GM21423 (cell line): ENCODE measurements around the gene ERC1.
"Not testable (repeated sequence)": the region's sequence is repeated elsewhere in the genome, so short reads cannot be mapped to it uniquely, and the experiment has no call there.

Experiments used
- ATAC-seq: cut with Tn5 transposase; IDR thresholded peaks from one replicate; pipeline ENCODE4 v1.9.1; 2021; ENCODE audit warnings: mild to moderate bottlenecking, moderate library complexity; ENCODE audit not compliant: unreplicated experiment

The ERC1 gene

GRCh38 chr12:981176-981828 is 9.7 kb upstream of the ERC1 start:
- no peak for ATAC-seq

- no peak for ATAC-seq
These were observed 9.1 kb upstream of the ERC1 start for GRCh38 chr12:981961-982360.

DNA sequence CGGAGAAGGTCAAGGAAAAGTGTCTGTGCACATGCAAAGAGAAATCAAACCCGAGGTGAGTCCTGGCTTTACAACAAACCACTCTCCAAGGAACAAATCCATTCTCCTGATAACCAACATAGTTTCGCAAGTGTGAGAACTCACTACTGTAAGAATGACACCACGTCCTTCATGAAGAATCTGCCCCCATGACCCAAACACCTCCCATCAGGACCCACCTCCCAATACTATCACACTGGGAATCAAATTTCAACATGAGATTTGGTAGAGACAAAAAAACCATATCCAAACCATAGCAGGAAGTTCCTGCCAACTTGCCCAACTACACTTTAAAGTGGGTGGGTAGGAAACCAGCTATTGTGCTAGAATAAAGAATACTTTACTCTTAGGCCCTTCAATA is 2.4 kb upstream of the ERC1 start:
- ATAC-seq, result no peak

DNA sequence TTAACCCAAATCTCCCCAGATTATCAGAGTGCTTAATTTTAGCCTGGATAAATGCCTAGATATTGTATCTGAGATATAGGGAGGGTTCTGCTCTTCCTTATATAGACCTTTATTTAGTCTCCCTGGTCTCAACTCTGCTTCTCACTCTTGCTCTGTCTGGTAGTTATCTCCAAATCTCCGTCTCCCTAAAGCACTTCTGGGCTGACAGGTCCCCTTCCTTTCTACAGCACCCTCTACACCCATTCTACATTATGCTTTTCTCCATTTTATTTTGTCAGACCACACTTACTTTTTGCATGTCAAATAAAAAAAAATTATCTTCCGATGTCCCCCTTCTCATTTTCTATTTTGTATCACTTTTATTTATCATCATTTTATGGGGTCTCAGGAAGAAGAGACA is 2.0 kb upstream of the ERC1 start:
- ATAC-seq, result no peak

GRCh38 chr12:989751-990660 is 1.0 kb upstream of the ERC1 start:
- peak; percentile 5 for ATAC-seq

DNA sequence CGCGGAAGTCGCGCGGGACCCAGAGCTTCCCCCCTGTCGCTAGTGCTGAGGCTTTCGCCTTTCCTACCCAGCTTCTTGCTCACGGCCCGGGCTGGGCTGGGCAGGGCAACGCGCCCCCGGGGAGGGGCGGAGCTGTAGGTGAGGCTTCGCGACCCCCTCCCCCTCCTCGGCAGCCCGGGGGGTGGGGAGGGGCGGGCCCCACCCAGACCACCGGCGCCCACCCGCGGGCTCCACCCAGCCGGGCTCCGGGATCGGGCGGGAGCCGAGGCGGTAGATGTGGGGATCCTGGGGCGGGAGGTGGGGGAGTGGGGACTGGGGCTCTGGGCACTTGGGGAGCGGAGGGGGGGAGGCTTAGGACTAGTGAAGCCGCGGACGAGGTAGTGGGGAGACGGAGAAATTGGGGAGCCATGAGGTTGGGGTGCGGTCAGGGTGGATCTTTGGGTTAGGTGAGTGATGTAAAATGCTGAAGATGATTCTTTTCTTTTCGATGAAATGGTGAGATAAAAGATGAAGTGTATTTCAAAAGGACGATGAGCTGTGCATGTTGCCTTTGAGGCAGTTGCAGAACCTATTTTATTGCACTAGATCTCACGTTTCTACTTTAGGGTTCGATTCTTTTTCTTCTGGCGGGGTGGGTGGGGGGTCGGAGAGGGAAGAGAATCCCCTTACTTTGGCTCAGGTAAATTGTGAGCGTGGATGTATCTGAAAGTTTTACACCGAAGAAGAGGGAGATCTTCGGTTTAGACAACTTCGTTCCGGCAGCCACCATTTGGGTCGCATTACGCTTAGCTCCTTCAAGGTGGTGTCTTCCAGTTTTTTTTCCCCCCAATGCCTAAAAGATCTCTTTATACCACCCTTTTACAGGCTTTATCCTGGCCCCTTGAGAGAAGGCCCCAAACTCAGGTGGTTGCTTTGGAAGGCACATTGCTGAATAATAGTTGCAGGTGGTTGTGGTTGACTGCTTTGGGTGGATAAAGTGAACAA is 619 bp downstream of the ERC1 start:
- ATAC-seq, result no peak

- ATAC-seq, result no peak
These were observed 1.6 kb downstream of the ERC1 start for GRCh38 chr12:992647-993046.

DNA sequence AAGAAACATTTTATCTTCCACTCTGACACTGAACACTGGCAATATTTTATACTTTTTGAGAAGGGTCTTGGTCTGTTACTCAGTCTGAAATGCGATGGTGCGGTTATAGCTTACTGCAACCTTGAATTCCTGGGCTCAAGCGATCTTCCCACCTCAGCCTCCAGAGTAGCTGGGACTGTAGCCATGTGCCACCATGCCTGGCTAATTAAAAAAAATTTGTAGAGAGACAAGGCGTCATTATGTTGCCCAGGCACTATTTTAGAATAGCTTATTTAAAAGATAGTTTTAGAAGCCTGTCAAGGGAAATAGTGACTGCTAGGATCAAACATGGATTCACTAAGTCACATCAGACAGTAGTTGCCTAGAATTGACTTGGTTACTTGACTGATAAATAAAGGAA is 5.9 kb downstream of the ERC1 start:
- no peak for ATAC-seq

GRCh38 chr12:997505-997904 is 6.5 kb downstream of the ERC1 start:
- ATAC-seq, result no peak

DNA sequence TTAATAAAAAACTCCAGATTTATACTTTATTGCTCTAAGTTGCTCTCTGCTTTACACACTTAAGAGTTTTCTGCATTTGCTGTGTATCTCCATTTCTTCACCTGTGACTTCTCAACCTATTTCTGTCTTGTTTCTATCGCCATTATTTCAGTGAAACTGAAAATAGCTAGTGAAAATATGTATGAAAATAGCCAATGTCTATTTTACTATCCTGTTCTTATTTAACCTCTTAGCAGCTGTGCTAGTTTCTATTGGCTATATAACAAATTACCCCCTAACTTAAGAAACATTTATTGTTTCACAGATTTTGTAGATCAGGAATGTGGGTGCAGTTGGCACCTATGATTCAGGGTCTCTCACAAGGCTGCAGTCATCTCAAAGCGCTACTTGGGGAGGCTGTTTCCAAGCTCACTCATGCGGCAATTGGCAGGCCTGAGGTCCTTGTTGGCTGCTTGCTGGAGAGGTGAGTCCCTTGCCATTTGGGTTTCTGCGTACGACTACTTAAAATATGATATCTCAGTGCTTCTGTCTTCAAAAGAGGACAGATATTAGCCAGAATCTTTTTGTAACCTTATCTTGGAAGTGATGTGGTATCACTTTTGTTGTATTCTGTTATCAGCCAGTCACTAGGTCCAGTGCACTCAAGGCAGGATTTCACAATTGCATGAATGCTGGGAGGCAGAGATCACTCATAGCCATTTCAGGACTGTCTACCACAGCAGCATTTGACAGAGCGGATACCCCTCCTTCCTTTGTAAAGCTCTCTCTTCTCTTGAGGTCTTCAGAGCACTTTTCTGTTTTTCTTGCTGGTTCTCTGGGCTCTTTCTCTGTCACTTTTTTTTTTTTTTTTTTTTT is 7.2 kb downstream of the ERC1 start:
- no peak for ATAC-seq

DNA sequence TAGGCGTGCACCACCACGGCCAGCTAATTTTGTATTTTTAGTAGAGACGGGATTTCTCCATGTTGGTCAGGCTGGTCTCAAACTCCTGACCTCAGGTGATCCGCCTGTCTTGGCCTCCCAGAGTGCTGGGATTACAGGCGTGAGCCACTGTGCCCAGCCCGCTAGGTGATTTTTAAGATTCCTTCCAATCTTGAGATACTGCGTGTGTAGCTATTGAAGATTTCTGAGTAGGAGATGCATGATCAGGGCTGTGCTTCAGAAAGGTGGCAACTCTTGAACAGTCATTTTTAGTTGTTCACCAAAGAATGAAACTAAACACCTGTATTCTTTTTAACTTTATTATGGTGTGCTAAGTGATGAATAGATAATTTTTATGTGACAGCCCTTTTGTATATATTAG is 8.7 kb downstream of the ERC1 start:
- not testable (repeated sequence) for ATAC-seq

GRCh38 chr12:1001507-1001906 is 10.5 kb downstream of the ERC1 start:
- no peak for ATAC-seq

DNA sequence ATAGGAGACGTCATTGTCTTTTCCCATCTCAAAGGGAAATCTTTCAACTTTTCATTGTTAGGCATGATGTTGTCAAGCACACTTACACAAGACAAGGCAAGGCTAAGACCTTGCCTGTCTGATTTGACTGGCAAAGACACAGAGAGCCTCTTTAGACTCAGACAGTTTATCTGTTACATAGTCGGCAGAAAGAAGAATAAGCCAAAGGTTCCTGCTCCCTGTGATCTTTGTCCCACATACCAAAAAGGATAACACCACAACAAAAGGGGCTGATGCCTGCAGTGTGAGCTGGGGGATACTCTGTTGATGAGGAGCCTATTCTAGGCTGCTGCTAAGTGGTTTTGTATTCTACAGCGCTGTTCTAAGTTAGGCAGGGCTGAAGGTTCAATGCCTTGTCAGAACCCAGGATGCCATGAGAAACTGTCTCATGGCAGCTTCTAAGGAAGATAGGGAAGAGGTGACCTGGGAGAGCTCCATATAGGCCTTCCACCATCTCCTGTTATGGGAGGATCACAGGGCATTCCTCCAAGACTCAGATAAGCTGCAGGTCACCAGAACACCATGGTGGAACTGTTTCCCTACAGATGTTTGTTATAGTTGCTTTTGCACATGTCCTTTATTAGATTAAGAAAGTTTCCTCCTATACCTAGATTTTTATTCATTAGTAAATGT is 12.7 kb downstream of the ERC1 start:
- no peak for ATAC-seq

DNA sequence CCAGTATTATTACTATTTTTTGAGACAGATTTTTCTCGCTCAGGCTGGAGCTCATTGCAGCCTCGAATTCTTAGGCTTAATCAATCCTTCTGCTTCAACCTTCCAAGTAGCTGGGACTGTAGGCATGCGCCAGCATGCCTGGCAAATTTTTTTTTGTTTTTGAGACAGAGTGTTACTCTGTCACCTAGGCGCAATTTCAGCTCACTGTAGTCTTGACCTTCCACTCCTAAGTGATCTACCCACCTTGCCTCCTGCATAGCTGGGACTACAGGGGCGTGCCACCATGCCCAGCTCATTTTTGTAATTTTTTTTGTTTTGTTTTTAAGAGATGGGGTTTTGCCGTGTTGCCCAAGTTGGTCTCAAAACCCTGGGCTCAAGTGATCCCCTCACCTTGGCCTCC is 15.2 kb downstream of the ERC1 start:
- no peak for ATAC-seq

DNA sequence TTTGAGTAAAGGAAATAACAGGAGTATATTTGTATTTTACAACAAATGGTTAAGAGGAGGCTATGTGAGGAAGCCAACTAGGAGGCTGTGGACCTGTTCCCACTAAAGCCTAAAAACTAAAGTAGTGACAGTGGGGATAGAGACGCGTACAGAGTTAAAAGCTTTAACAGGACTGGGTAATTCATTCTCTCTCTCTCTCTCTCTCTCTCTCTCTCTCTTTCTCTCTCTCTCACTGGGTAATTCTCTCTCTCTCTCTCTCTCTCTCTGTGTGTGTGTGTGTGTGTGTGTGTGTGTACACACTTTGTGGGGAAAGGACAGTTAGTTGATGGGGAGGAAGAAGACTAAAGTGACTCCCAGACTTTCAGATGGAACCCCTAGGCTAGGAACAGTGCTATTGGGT is 16.3 kb downstream of the ERC1 start:
- ATAC-seq, result no peak

GRCh38 chr12:1007994-1008393 is 17.0 kb downstream of the ERC1 start:
- ATAC-seq, result no peak

DNA sequence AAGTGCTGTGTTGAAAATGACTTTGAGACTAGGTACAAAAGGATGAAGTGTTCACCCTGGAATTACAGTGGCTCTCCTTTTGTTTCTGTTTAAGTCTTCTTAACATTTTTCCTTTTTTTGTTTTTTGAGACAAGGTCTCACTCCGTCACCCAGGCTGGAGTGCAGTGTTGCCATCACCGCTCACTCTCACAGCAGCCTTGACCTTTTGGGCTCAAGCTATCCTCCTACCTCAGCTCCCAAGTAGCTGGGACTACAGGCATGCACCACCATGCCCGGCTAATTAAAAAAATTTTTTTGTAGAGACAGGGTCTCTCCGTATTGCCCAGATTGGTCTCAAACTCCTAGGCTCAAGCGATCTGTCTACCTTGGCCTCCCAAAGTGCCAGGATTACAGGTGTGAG is 20.1 kb downstream of the ERC1 start:
- ATAC-seq, result no peak

DNA sequence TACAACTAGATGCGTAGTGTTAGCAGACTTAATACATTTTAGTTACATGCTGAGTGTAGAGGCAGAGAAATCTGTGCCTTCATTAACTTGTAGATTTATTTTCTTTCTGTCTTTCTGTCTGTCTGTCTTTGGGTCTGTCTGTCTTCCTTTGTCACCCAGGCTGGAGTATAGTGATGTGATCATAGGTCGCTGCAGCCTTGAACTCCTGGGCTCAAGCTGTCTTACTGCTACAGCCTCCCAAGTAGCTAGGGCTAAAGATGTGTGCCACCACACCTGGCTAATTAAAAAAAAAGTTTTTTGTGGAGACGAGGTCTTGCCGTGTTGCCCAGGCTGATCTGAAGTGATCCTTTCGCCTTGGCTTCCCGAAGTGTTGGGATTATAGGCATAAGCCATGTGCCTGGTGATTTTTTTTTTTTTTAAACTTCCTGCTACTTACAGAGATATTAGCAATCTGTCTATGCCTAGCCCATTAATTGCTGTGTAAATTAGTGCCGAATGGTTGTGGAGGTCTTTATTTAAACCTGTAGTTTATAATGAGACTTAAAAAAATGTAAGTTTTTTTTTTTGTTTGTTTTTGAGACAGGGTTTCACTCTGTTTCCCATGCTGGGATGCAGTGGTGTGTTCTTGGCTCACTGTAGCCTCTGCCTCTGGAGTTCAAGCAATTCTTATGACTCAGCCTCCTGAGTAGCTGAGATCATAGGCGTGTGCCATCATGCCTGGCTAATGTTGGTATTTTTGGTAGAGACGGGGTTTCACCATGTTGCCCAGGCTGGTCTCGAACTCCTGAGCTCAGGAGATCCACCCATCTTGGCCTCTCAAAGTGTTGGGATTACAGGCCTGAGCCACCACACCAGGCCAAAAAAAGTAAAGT is 22.8 kb downstream of the ERC1 start:
- no peak for ATAC-seq

DNA sequence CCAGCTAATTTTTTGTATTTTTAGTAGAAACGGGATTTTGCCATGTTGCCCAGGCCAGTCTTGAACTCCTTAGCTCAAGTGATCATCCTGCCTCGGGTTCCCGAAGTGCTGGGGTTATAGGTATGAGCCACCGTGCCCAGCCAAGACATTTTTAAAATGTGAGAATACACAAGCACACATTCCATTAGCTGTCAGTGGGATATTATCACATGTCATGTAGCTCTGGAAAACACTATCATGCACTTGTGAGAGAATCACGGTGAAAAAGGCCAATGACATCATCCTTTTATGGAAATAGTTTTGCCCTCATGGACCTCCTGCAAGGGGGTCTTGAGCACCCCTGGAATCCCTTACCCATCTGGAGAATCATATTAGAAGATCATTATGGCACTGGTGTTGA is 28.3 kb downstream of the ERC1 start:
- ATAC-seq, result no peak
